UCSD-AML1 (cell line): Measurements from ENCODE around the gene MID1.

Experiments used
- DNase-seq: peaks from one replicate; lab custom pipeline; 2025; ENCODE audit not compliant: unreplicated experiment; lab: John Stamatoyannopoulos, UW

The MID1 gene

GRCh38 chrX:10533696-10534365 lies 86.6 kb downstream of the MID1 start:
- DNase-seq = no peak

GRCh38 chrX:10531927-10532326 lies 88.5 kb downstream of the MID1 start:
- DNase-seq = no peak

GRCh38 chrX:10529344-10529743 lies 91.0 kb downstream of the MID1 start:
- no peak for DNase-seq

- DNase-seq = no peak
Measured at GRCh38 chrX:10526451-10526850, 93.9 kb downstream of the MID1 start.

- no peak for DNase-seq
Measured at GRCh38 chrX:10525381-10526120, 94.8 kb downstream of the MID1 start.

- no peak for DNase-seq
Measured at GRCh38 chrX:10524578-10524977, 95.8 kb downstream of the MID1 start.

- no peak for DNase-seq
Measured at GRCh38 chrX:10519761-10520160, 100.6 kb downstream of the MID1 start.

- DNase-seq = no peak
Measured at GRCh38 chrX:10519278-10519677, 101.1 kb downstream of the MID1 start.

- no peak for DNase-seq
Measured at GRCh38 chrX:10518073-10518472, 102.3 kb downstream of the MID1 start.

- no peak for DNase-seq
Measured at GRCh38 chrX:10516781-10517322, 103.5 kb downstream of the MID1 start.

- no peak for DNase-seq
Measured at GRCh38 chrX:10514891-10515290, 105.5 kb downstream of the MID1 start.

GRCh38 chrX:10513974-10514373 lies 106.4 kb downstream of the MID1 start:
- DNase-seq = no peak

GRCh38 chrX:10512741-10513140 lies 107.6 kb downstream of the MID1 start:
- no peak for DNase-seq

GRCh38 chrX:10512258-10512657 lies 108.1 kb downstream of the MID1 start:
- no peak for DNase-seq

GRCh38 chrX:10509397-10509796 lies 111.0 kb downstream of the MID1 start:
- no peak for DNase-seq

GRCh38 chrX:10508891-10509290 lies 111.5 kb downstream of the MID1 start:
- no peak for DNase-seq

- DNase-seq = no peak
Measured at GRCh38 chrX:10507876-10508275, 112.5 kb downstream of the MID1 start.

- DNase-seq = no peak
Measured at GRCh38 chrX:10507181-10507580, 113.2 kb downstream of the MID1 start.

- no peak for DNase-seq
Measured at GRCh38 chrX:10506781-10507180, 113.6 kb downstream of the MID1 start.

GRCh38 chrX:10505726-10506125 lies 114.7 kb downstream of the MID1 start:
- DNase-seq = no peak

- no peak for DNase-seq
Measured at GRCh38 chrX:10502961-10503360, 117.4 kb downstream of the MID1 start.

- no peak for DNase-seq
Measured at GRCh38 chrX:10501611-10502010, 118.8 kb downstream of the MID1 start.
